Measurements from ENCODE around the gene CCDC183.
"Not testable (repeated sequence)": the region's sequence is repeated elsewhere in the genome, so short reads cannot be mapped to it uniquely, and the experiment has no call there.

CCDC183 gene

GRCh38 chr9:136761545-136761981 is 34.6 kb upstream of the CCDC183 start:
- H3K4me1 ChIP-seq (ENCODE audit: control insufficient read depth, insufficient read depth, low read length) = no peaks in the 10 kb centered on the region
- H3K27me3 ChIP-seq (replicated peaks; ENCODE audit: control insufficient read depth, insufficient read depth, low read length) = peaks cover 27% of the 10 kb centered on the region
- DNase-seq (ENCODE audit: low read depth) = no peak
- no peak overlapping the region for H3K9ac ChIP-seq (ENCODE audit: low read length)
- no peaks in the 10 kb centered on the region for H3K9me3 ChIP-seq (ENCODE audit: control insufficient read depth, low read length)
- H3K4me3 ChIP-seq (ENCODE audit: low read length) = no peak overlapping the region
- no peaks in the 10 kb centered on the region for H3K36me3 ChIP-seq (ENCODE audit: control insufficient read depth, insufficient read depth, low read length, severe bottlenecking)

GRCh38 chr9:136762221-136762691 is 33.9 kb upstream of the CCDC183 start:
- peaks cover 32% of the 10 kb centered on the region for H3K27me3 ChIP-seq (replicated peaks; ENCODE audit: control insufficient read depth, insufficient read depth, low read length)
- no peak overlapping the region for H3K4me3 ChIP-seq (ENCODE audit: low read length)
- DNase-seq (ENCODE audit: low read depth) = no peak

DNA sequence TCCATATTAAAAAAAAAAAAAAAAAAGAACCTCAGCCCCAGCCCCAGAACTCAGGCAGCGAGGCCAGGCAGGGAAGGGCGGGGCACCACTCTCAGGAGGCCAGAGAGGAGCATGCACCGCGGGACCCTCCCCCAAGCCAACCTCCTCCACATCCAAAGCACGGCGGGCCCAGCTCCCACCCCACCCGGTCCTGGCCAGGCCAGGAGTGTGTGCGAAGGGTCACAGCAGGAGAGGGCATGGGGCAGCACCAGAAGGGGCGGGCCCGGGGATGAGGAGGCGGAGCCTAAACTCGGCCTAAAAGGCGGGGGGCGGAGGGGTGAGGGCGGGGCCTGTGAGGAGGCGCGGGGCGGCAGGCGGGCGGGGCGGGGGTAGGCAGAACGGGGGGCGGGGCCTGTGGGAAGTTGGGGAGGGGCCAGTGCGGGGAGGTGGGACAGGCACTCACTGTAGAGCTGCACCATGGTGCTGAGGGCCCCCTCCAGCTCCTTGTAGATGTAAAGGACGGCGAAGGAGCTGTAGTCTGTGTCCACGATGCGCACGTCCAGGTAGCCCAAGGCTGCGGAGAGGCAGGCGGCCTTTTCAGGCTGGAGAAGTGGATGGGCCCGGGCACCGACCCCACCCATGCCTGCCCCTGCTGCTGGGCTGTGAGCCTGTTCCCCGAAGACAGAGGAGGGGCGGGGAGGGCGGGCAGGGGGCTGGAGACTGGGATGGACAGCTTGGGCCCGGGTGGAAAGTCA is 33.1 kb upstream of the CCDC183 start:
- Histone ChIP-seq H3K27me3 (replicated peaks; ENCODE audit: control insufficient read depth, insufficient read depth, low read length) (peaks cover 34% of the 10 kb centered on the region), H3K9me3 (ENCODE audit: control insufficient read depth, low read length) (no peaks in the 10 kb centered on the region), H3K9ac (ENCODE audit: low read length) (no peak overlapping the region), H3K4me1 (ENCODE audit: control insufficient read depth, insufficient read depth, low read length) (no peaks in the 10 kb centered on the region), H3K36me3 (ENCODE audit: control insufficient read depth, insufficient read depth, low read length, severe bottlenecking) (no peaks in the 10 kb centered on the region), H3K4me3 (ENCODE audit: low read length) (no peak overlapping the region)
- DNase-seq (ENCODE audit: low read depth) = peak; percentile 35

More at GRCh38 chr9:136762221-136762691, 33.9 kb upstream of the CCDC183 start:
- no peak overlapping the region for H3K9ac ChIP-seq (ENCODE audit: low read length)
- H3K9me3 ChIP-seq (ENCODE audit: control insufficient read depth, low read length) = no peaks in the 10 kb centered on the region
- no peaks in the 10 kb centered on the region for H3K4me1 ChIP-seq (ENCODE audit: control insufficient read depth, insufficient read depth, low read length)
- H3K36me3 ChIP-seq (ENCODE audit: control insufficient read depth, insufficient read depth, low read length, severe bottlenecking) = no peaks in the 10 kb centered on the region

- no peak overlapping the region for H3K4me3 ChIP-seq (ENCODE audit: low read length)
- DNase-seq (ENCODE audit: low read depth) = no peak
Observed at GRCh38 chr9:136763649-136764035, 32.5 kb upstream of the CCDC183 start.

GRCh38 chr9:136764301-136764891 is 31.7 kb upstream of the CCDC183 start, which contains the start of gene LCN15:
Gene LCN15 (minus strand): TSS chr9:136764518. CDS start chr9:136764488, 30 bp downstream.
- no peaks in the 10 kb centered on the region for H3K4me1 ChIP-seq (ENCODE audit: control insufficient read depth, insufficient read depth, low read length)
- no peak within 1 kb of the TSS for H3K9ac ChIP-seq (ENCODE audit: low read length)
- peaks cover 35% of the 10 kb centered on the region for H3K27me3 ChIP-seq (replicated peaks; ENCODE audit: control insufficient read depth, insufficient read depth, low read length)
- no peak within 1 kb of the TSS for H3K4me3 ChIP-seq (ENCODE audit: low read length)
- DNase-seq (ENCODE audit: low read depth) = no peak
- no peaks in the 10 kb centered on the region for H3K9me3 ChIP-seq (ENCODE audit: control insufficient read depth, low read length)
- H3K36me3 ChIP-seq (ENCODE audit: control insufficient read depth, insufficient read depth, low read length, severe bottlenecking) = no peaks in the 10 kb centered on the region

More at GRCh38 chr9:136763649-136764035, 32.5 kb upstream of the CCDC183 start:
- Histone ChIP-seq H3K27me3 (replicated peaks; ENCODE audit: control insufficient read depth, insufficient read depth, low read length) (peaks cover 35% of the 10 kb centered on the region), H3K4me1 (ENCODE audit: control insufficient read depth, insufficient read depth, low read length) (no peaks in the 10 kb centered on the region), H3K36me3 (ENCODE audit: control insufficient read depth, insufficient read depth, low read length, severe bottlenecking) (no peaks in the 10 kb centered on the region), H3K9me3 (ENCODE audit: control insufficient read depth, low read length) (no peaks in the 10 kb centered on the region), H3K9ac (ENCODE audit: low read length) (no peak overlapping the region)

DNA sequence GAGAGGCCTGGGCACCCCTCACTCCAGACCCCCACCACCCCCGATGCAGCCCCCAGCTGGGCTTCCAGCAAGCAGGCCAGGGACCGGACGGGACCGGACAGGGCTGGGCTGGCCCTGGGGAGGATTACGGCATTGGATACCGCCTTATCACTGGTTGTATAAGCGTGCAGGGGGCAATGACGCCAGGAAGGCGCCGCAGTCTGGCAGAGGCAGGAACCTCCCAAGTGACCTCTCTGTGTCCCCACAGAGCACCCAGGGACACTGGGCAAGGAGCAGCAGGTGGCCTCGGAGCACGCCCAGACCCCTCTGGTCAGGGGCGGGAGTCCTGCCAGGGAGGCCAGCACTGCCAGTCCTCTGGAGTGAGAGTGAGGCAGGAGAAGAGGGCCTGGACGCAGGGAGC is 31.1 kb upstream of the CCDC183 start:
- Histone ChIP-seq H3K4me3 (ENCODE audit: low read length) (no peak overlapping the region), H3K4me1 (ENCODE audit: control insufficient read depth, insufficient read depth, low read length) (no peaks in the 10 kb centered on the region), H3K9me3 (ENCODE audit: control insufficient read depth, low read length) (no peaks in the 10 kb centered on the region), H3K27me3 (replicated peaks; ENCODE audit: control insufficient read depth, insufficient read depth, low read length) (peaks cover 32% of the 10 kb centered on the region), H3K36me3 (ENCODE audit: control insufficient read depth, insufficient read depth, low read length, severe bottlenecking) (no peaks in the 10 kb centered on the region), H3K9ac (ENCODE audit: low read length) (no peak overlapping the region)
- DNase-seq (ENCODE audit: low read depth) = no peak

DNA sequence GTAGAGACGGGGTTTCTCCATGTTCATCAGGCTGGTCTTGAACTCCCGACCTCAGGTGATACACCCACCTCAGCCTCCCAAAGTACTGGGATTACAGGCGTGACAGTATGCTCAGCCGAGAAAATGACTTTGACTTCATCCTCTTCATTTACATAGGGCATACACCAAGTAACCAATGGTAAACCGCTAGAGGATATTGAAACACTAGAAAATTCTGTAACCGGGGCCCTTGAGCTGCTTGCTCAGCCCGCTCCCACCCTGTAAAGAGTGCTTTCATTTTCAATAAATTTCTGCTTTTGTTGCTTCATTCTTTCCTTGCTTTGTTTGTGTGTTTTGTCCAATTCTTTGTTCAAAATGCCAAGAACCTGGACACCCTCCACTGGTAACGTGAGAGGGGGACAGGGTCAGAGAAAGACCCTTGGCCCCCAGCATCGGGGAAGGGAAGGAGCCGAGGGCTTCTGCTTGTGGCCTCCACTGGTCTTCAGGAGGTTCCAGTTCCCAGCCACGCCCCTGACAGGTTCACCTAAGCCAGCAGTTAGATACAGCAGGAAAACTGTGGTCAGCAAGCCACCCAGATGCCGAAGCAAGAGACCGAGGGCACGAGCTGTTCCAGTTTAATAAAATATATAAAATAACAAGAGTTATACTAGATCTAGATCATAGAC is 30.3 kb upstream of the CCDC183 start:
- H3K4me1 ChIP-seq (ENCODE audit: control insufficient read depth, insufficient read depth, low read length); H3K9ac ChIP-seq (ENCODE audit: low read length); H3K4me3 ChIP-seq (ENCODE audit: low read length); DNase-seq (ENCODE audit: low read depth); H3K36me3 ChIP-seq (ENCODE audit: control insufficient read depth, insufficient read depth, low read length, severe bottlenecking); H3K9me3 ChIP-seq (ENCODE audit: control insufficient read depth, low read length): not testable (repeated sequence)
- H3K27me3 ChIP-seq (replicated peaks; ENCODE audit: control insufficient read depth, insufficient read depth, low read length) = peaks cover 30% of the 10 kb centered on the region

DNA sequence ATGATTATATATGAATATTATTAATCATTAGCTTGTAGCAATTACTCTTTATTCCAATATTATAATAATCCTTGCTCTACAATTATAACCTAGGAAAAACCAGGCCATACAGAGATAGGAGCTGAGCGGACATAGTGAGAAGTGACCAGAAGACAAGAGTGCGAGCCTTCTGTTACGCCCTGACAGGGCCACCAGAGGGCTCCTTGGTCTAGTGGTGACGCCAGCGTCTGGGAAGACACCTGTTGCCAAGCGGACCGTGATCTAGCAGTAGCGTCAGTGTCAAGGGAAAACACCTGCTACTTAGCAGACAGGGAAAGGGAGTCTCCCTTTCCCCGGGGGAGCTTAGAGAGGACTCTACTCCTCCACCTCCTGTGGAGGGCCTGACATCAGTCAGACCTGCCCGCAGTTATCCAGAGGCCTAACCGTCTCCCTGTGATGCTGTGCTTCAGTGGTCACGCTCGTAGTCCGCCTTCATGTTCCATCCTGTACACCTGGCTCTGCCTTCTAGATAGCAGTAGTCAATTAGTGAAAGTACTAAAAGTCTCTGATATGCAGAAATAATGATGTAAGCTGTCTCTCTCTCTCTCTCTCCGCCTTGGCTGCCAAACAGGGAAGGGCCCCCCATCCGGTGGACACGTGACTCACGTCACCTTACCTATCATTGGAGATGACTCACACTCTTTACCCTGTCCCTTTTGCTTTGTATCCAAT is 29.6 kb upstream of the CCDC183 start:
- not testable (repeated sequence) for H3K9ac ChIP-seq (ENCODE audit: low read length); H3K4me1 ChIP-seq (ENCODE audit: control insufficient read depth, insufficient read depth, low read length); H3K4me3 ChIP-seq (ENCODE audit: low read length); H3K36me3 ChIP-seq (ENCODE audit: control insufficient read depth, insufficient read depth, low read length, severe bottlenecking); H3K9me3 ChIP-seq (ENCODE audit: control insufficient read depth, low read length)
- H3K27me3 ChIP-seq (replicated peaks; ENCODE audit: control insufficient read depth, insufficient read depth, low read length) = peaks cover 30% of the 10 kb centered on the region
- peak; percentile 34 for DNase-seq (ENCODE audit: low read depth)

GRCh38 chr9:136769710-136770191 is 26.4 kb upstream of the CCDC183 start:
- no peak overlapping the region for H3K9ac ChIP-seq (ENCODE audit: low read length)
- peaks cover 23% of the 10 kb centered on the region for H3K27me3 ChIP-seq (replicated peaks; ENCODE audit: control insufficient read depth, insufficient read depth, low read length)
- no peaks in the 10 kb centered on the region for H3K4me1 ChIP-seq (ENCODE audit: control insufficient read depth, insufficient read depth, low read length)
- H3K4me3 ChIP-seq (ENCODE audit: low read length) = no peak overlapping the region
- DNase-seq (ENCODE audit: low read depth) = peak; percentile 48
- no peaks in the 10 kb centered on the region for H3K36me3 ChIP-seq (ENCODE audit: control insufficient read depth, insufficient read depth, low read length, severe bottlenecking)
- H3K9me3 ChIP-seq (ENCODE audit: control insufficient read depth, low read length) = peaks cover 9% of the 10 kb centered on the region

DNA sequence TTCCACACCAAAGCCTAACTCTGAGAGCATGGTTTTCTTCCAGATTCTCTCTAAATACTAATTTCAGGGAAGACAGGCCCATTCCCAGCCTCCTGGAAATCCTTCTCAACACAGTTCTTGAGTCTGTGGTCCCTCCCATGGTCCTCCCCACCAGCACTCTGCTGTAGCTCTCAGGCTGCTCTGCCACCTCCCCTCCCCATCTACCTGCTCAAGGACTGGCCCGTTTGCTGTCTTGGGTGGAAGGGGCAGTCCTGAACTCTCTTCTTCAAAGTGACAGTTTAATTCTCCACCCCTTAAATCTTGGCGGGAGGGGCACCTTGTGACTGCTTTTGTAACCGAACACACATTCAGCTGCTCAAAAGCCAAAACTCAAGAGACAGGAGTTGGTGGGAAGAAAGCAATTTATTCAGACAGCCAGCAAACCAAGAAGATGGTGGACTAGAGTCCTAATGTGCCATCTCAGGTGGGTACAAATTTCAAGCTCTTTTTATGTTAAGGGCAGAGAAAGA is 24.2 kb upstream of the CCDC183 start:
- no peaks in the 10 kb centered on the region for H3K4me1 ChIP-seq (ENCODE audit: control insufficient read depth, insufficient read depth, low read length)
- no peaks in the 10 kb centered on the region for H3K36me3 ChIP-seq (ENCODE audit: control insufficient read depth, insufficient read depth, low read length, severe bottlenecking)
- peaks cover 22% of the 10 kb centered on the region for H3K27me3 ChIP-seq (replicated peaks; ENCODE audit: control insufficient read depth, insufficient read depth, low read length)
- H3K9me3 ChIP-seq (ENCODE audit: control insufficient read depth, low read length) = peaks cover 9% of the 10 kb centered on the region
- no peak overlapping the region for H3K4me3 ChIP-seq (ENCODE audit: low read length)
- no peak overlapping the region for H3K9ac ChIP-seq (ENCODE audit: low read length)
- no peak for DNase-seq (ENCODE audit: low read depth)
